ENCODE results near the gene TFEC. TPM values are rescaled to one million over a fixed set of nuclear protein-coding genes. Genes with fewer than 3 reads are reported as not detected.
"Not testable (repeated sequence)": the region's sequence is repeated elsewhere in the genome, so short reads cannot be mapped to it uniquely, and the experiment has no call there.

TFEC gene
- total RNA-seq, result 1 to 10 TPM in 3 of 8 experiments, under 1 TPM in 4, not detected in 1; under 0.01 to 6.7 (median 0.92) TPM

- WGBS, 10 experiments, result 24 to 100% (median 68%) methylated on average over 1 to 3 of the region's 3 CpGs
- H3K4me1 ChIP-seq (replicated peaks in 1 of 2), result no peaks in the 10 kb centered on the region
- H3K27ac ChIP-seq, result no peak within 1 kb of the TSS
- no peak for ATAC-seq (replicated peaks in 6 of 8)
- no peak within 1 kb of the TSS for H3K4me3 ChIP-seq
- in situ Hi-C loops (cut with MboI; ENCODE audit: low pct_unique_long_range_greater_than_20kb in 2 of 9, low sequenced_read_pairs in 9 of 9, unreplicated experiment in 9 of 9), result no loop called here
These were observed at the start of gene TFEC for GRCh38 chr7:116030651-116031276. TFEC (minus strand) TSS chr7:116030763; CDS start chr7:115984441, 46,322 bp downstream.

GRCh38 chr7:116075351-116076145 lies 45.0 kb upstream of the TFEC start:
- H3K4me1 ChIP-seq (replicated peaks in 1 of 2), result no peaks in the 10 kb centered on the region
- no peak overlapping the region for H3K4me3 ChIP-seq
- 33 to 100% (median 71%) methylated on average over 1 to 4 of the region's 5 CpGs; no CpG with 5 or more reads in 4 of the 10 experiments for WGBS, 10 experiments
- in situ Hi-C loops (cut with MboI; ENCODE audit: low pct_unique_long_range_greater_than_20kb in 2 of 9, low sequenced_read_pairs in 9 of 9, unreplicated experiment in 9 of 9), result no loop called here
- no peak for ATAC-seq (replicated peaks in 6 of 8)
- H3K27ac ChIP-seq, result no peak overlapping the region

- no peak for ATAC-seq (replicated peaks in 6 of 8)
- in situ Hi-C loops (cut with MboI; ENCODE audit: low pct_unique_long_range_greater_than_20kb in 2 of 9, low sequenced_read_pairs in 9 of 9, unreplicated experiment in 9 of 9), result no loop called here
- no peak overlapping the region for H3K4me3 ChIP-seq
- no peak overlapping the region for H3K27ac ChIP-seq
- no peaks in the 10 kb centered on the region for H3K4me1 ChIP-seq (replicated peaks in 1 of 2)
These were observed 41.1 kb upstream of the TFEC start for GRCh38 chr7:116071629-116072028.

- Histone ChIP-seq H3K4me3 (no peak overlapping the region), H3K4me1 (replicated peaks in 1 of 2) (peaks cover 0 to 7% of the 10 kb centered on the region in 2 donors), H3K27ac (no peak overlapping the region)
- 0 to 100% (median 82%) methylated on average over 1 of the region's 1 CpG for WGBS, 10 experiments
- in situ Hi-C loops (cut with MboI; ENCODE audit: low pct_unique_long_range_greater_than_20kb in 2 of 9, low sequenced_read_pairs in 9 of 9, unreplicated experiment in 9 of 9), result no loop called here
- no peak for ATAC-seq (replicated peaks in 6 of 8)
These were observed 33.6 kb upstream of the TFEC start for GRCh38 chr7:116064179-116064578.

- in situ Hi-C loops (cut with MboI; ENCODE audit: low pct_unique_long_range_greater_than_20kb in 2 of 9, low sequenced_read_pairs in 9 of 9, unreplicated experiment in 9 of 9), result no loop called here
- Histone ChIP-seq H3K4me1 (replicated peaks in 1 of 2) (peaks cover 0 to 7% of the 10 kb centered on the region in 2 donors), H3K4me3 (no peak overlapping the region), H3K27ac (no peak overlapping the region)
- 0 to 100% (median 90%) methylated on average over 1 to 2 of the region's 2 CpGs; no CpG with 5 or more reads in 1 of the 10 experiments for WGBS, 10 experiments
- ATAC-seq (replicated peaks in 6 of 8), result peak in 1 of 8 experiments; percentile 50
These were observed 32.1 kb upstream of the TFEC start for GRCh38 chr7:116062666-116063065.

GRCh38 chr7:116052006-116052405 lies 21.4 kb upstream of the TFEC start:
- in situ Hi-C loops (cut with MboI; ENCODE audit: low pct_unique_long_range_greater_than_20kb in 2 of 9, low sequenced_read_pairs in 9 of 9, unreplicated experiment in 9 of 9), result no loop called here
- WGBS, 10 experiments, result 8 to 100% (median 50%) methylated on average over 1 to 2 of the region's 2 CpGs; no CpG with 5 or more reads in 1 of the 10 experiments
- ATAC-seq (replicated peaks in 6 of 8), result no peak
- Histone ChIP-seq H3K27ac (no peak overlapping the region), H3K4me3 (no peak overlapping the region), H3K4me1 (replicated peaks in 1 of 2) (no peaks in the 10 kb centered on the region)

GRCh38 chr7:116047261-116047660 lies 16.7 kb upstream of the TFEC start:
- WGBS, 10 experiments, result 70 to 100% (median 89%) methylated on average over 1 to 4 of the region's 6 CpGs; no CpG with 5 or more reads in 4 of the 10 experiments
- ATAC-seq (replicated peaks in 6 of 8); H3K27ac ChIP-seq; H3K4me3 ChIP-seq; H3K4me1 ChIP-seq (replicated peaks in 1 of 2); in situ Hi-C loops (cut with MboI; ENCODE audit: low pct_unique_long_range_greater_than_20kb in 2 of 9, low sequenced_read_pairs in 9 of 9, unreplicated experiment in 9 of 9): not testable (repeated sequence)

GRCh38 chr7:116045532-116045931 lies 15.0 kb upstream of the TFEC start:
- no peak for ATAC-seq (replicated peaks in 6 of 8)
- WGBS, 10 experiments, result 0 to 100% (median 38%) methylated on average over 1 to 4 of the region's 6 CpGs; no CpG with 5 or more reads in 6 of the 10 experiments
- no peak overlapping the region for H3K4me3 ChIP-seq
- H3K27ac ChIP-seq, result no peak overlapping the region
- H3K4me1 ChIP-seq (replicated peaks in 1 of 2), result no peaks in the 10 kb centered on the region
- in situ Hi-C loops (cut with MboI; ENCODE audit: low pct_unique_long_range_greater_than_20kb in 2 of 9, low sequenced_read_pairs in 9 of 9, unreplicated experiment in 9 of 9), result no loop called here

GRCh38 chr7:116041615-116042014 lies 11.1 kb upstream of the TFEC start:
- Histone ChIP-seq H3K4me3 (no peak overlapping the region), H3K27ac (no peak overlapping the region), H3K4me1 (replicated peaks in 1 of 2) (no peaks in the 10 kb centered on the region)
- 5 to 100% (median 72%) methylated on average over 1 to 4 of the region's 4 CpGs; no CpG with 5 or more reads in 1 of the 10 experiments for WGBS, 10 experiments
- no peak for ATAC-seq (replicated peaks in 6 of 8)
- in situ Hi-C loops (cut with MboI; ENCODE audit: low pct_unique_long_range_greater_than_20kb in 2 of 9, low sequenced_read_pairs in 9 of 9, unreplicated experiment in 9 of 9), result no loop called here

GRCh38 chr7:116037401-116037800 lies 6.8 kb upstream of the TFEC start:
- WGBS, 10 experiments, result 22 to 100% (median 83%) methylated on average over 1 to 2 of the region's 2 CpGs; no CpG with 5 or more reads in 1 of the 10 experiments
- H3K4me1 ChIP-seq (replicated peaks in 1 of 2), result no peaks in the 10 kb centered on the region
- ATAC-seq (replicated peaks in 6 of 8), result no peak
- no peak overlapping the region for H3K4me3 ChIP-seq
- in situ Hi-C loops (cut with MboI; ENCODE audit: low pct_unique_long_range_greater_than_20kb in 2 of 9, low sequenced_read_pairs in 9 of 9, unreplicated experiment in 9 of 9), result no loop called here
- no peak overlapping the region for H3K27ac ChIP-seq

- in situ Hi-C loops (cut with MboI; ENCODE audit: low pct_unique_long_range_greater_than_20kb in 2 of 9, low sequenced_read_pairs in 9 of 9, unreplicated experiment in 9 of 9), result no loop called here
- no peak overlapping the region for H3K27ac ChIP-seq
- no peaks in the 10 kb centered on the region for H3K4me1 ChIP-seq (replicated peaks in 1 of 2)
- no peak for ATAC-seq (replicated peaks in 6 of 8)
- no peak overlapping the region for H3K4me3 ChIP-seq
- WGBS, 10 experiments, result 0 to 97% (median 50%) methylated on average over 1 to 3 of the region's 3 CpGs; no CpG with 5 or more reads in 2 of the 10 experiments
These were observed 3.8 kb upstream of the TFEC start for GRCh38 chr7:116034411-116034810.

- H3K4me1 ChIP-seq (replicated peaks in 1 of 2), result no peaks in the 10 kb centered on the region
- no peak overlapping the region for H3K27ac ChIP-seq
- in situ Hi-C loops (cut with MboI; ENCODE audit: low pct_unique_long_range_greater_than_20kb in 2 of 9, low sequenced_read_pairs in 9 of 9, unreplicated experiment in 9 of 9), result no loop called here
- no peak for ATAC-seq (replicated peaks in 6 of 8)
- no peak overlapping the region for H3K4me3 ChIP-seq
- WGBS, 10 experiments, result 0 to 100% (median 76%) methylated on average over 1 to 2 of the region's 2 CpGs
These were observed 2.3 kb upstream of the TFEC start for GRCh38 chr7:116032886-116033285.

GRCh38 chr7:116028787-116029186 lies 1.8 kb downstream of the TFEC start:
- H3K4me3 ChIP-seq, result no peak overlapping the region
- no peak for ATAC-seq (replicated peaks in 6 of 8)
- 66 to 100% (median 95%) methylated on average over 1 to 2 of the region's 2 CpGs; no CpG with 5 or more reads in 1 of the 10 experiments for WGBS, 10 experiments
- H3K27ac ChIP-seq, result no peak overlapping the region
- H3K4me1 ChIP-seq (replicated peaks in 1 of 2), result no peaks in the 10 kb centered on the region
- in situ Hi-C loops (cut with MboI; ENCODE audit: low pct_unique_long_range_greater_than_20kb in 2 of 9, low sequenced_read_pairs in 9 of 9, unreplicated experiment in 9 of 9), result no loop called here
